SK-N-SH (cell line): ENCODE results near the gene UNKL. TPM values are rescaled to one million over a fixed set of nuclear protein-coding genes. Genes with fewer than 3 reads are reported as not detected.

Experiments
- CTCF ChIA-PET: fragments of 300-600, 350-600 bp; formaldehyde crosslinking; extraction: SDS; loops from one replicate; lab custom pipeline; 2021; lab: Yijun Ruan, JAX
- POLR2A ChIA-PET: fragments of 350-600 bp; sonication (Branson Sonifier 250); formaldehyde crosslinking; extraction: SDS; loops from one replicate; lab custom pipeline; 2020; ENCODE audit warnings: antibody characterized with exemption, inconsistent platforms; lab: Yijun Ruan, JAX
- DNase-seq: peaks from one replicate; pipeline ENCODE4 v3.0.0; 2012
- H2AFZ ChIP-seq: fragments of 200-600 bp; sonication (generic); 2 replicates; pipeline ENCODE4 v1.8.1; 2016; ENCODE audit warnings: antibody characterized with exemption, mild to moderate bottlenecking, low read depth
- H3F3A ChIP-seq: fragments of 200-600 bp; sonication (generic); replicated peaks from 2 replicates; pipeline ENCODE3; 2016; ENCODE audit warnings: antibody characterized with exemption, mild to moderate bottlenecking; ENCODE audit not compliant: insufficient read depth
- H3K27ac ChIP-seq, 2 experiments: fragments of 200-500 bp in 1 of 2; fragments of 200-600 bp in 1 of 2; sonication (Bioruptor generic) in 1 of 2; sonication (generic), shearing (Covaris generic) in 1 of 2; 2 replicates each; pipeline versions ENCODE4 v1.5.1 to v1.6.1; 2014 to 2016; ENCODE audit warnings: low read depth in 2 of 2, inconsistent platforms in 1 of 2, low read length in 1 of 2, mild to moderate bottlenecking in 1 of 2, mixed read lengths in 1 of 2
- H3K27me3 ChIP-seq: fragments of 200-600 bp; sonication (generic), shearing (Covaris generic); 2 replicates; pipeline ENCODE4 v1.6.1; 2016; ENCODE audit warnings: mixed run types; ENCODE audit not compliant: insufficient read depth
- H3K36me3 ChIP-seq, 2 experiments: fragments of 200-500 bp in 1 of 2; fragments of 200-600 bp in 1 of 2; sonication (Bioruptor generic) in 1 of 2; sonication (generic) in 1 of 2; replicated peaks in 1 of 2; 2 replicates each; pipeline versions ENCODE3 to v1.5.1; 2014 to 2016; ENCODE audit warnings: low read length in 1 of 2, mild to moderate bottlenecking in 1 of 2; ENCODE audit not compliant: insufficient read depth in 2 of 2, control insufficient read depth in 1 of 2
- H3K4me1 ChIP-seq, 2 experiments: fragments of 200-500 bp in 1 of 2; fragments of 200-600 bp in 1 of 2; sonication (Bioruptor generic) in 1 of 2; sonication (generic), shearing (Covaris generic) in 1 of 2; 2 replicates each; pipeline versions ENCODE4 v1.5.1 to v1.6.1; 2014 to 2016; ENCODE audit warnings: low read depth in 1 of 2, low read length in 1 of 2, mixed run types in 1 of 2; ENCODE audit not compliant: insufficient read depth in 2 of 2, control insufficient read depth in 1 of 2
- H3K4me2 ChIP-seq: fragments of 200-600 bp; sonication (generic), shearing (Covaris generic); 2 replicates; pipeline ENCODE4 v1.6.1; 2017; ENCODE audit warnings: mixed run types
- H3K4me3 ChIP-seq, 2 experiments: fragments of 200-500 bp in 1 of 2; fragments of 200-600 bp in 1 of 2; sonication (Bioruptor generic) in 1 of 2; sonication (generic), shearing (Covaris generic) in 1 of 2; 2 replicates each; pipeline versions ENCODE4 v1.5.1 to v1.8.1; 2014 to 2016; ENCODE audit warnings: low read depth in 2 of 2, inconsistent platforms in 1 of 2, low read length in 1 of 2, mild to moderate bottlenecking in 1 of 2, mixed read lengths in 1 of 2, moderate library complexity in 1 of 2
- H3K79me2 ChIP-seq: fragments of 200-600 bp; sonication (generic); 2 replicates; pipeline ENCODE4 v1.8.1; 2017; ENCODE audit warnings: mild to moderate bottlenecking; ENCODE audit not compliant: insufficient read depth
- H3K9ac ChIP-seq: fragments of 200-600 bp; sonication (generic); 2 replicates; pipeline ENCODE4 v1.6.1; 2017; ENCODE audit warnings: mixed run types
- H3K9me2 ChIP-seq: fragments of 200-600 bp; sonication (generic); 2 replicates; pipeline ENCODE4 v1.6.1; 2017; ENCODE audit warnings: mixed run types
- H3K9me3 ChIP-seq: fragments of 200-600 bp; sonication (generic); 2 replicates; pipeline ENCODE4 v1.6.1; 2017; ENCODE audit warnings: mixed run types, mild to moderate bottlenecking, moderate library complexity
- H4K20me1 ChIP-seq: fragments of 200-600 bp; sonication (generic); 2 replicates; pipeline ENCODE4 v1.6.1; 2017; ENCODE audit warnings: mild to moderate bottlenecking, mixed run types; ENCODE audit not compliant: insufficient read depth
- NFIC ChIP-seq: IDR thresholded peaks from 2 replicates; pipeline ENCODE4 v1.4.0; 2012; ENCODE audit warnings: borderline replicate concordance
- RCOR1 ChIP-seq: fragments of 150-350 bp; IDR thresholded peaks from 2 replicates; pipeline ENCODE4 v1.6.1; 2017; ENCODE audit warnings: antibody characterized with exemption, low read length
- WGBS: methylation state at CpG from one replicate; pipeline ENCODE4 v1.1.6; 2017; ENCODE audit warnings: low lambda C conversion rate; 5-methylcytosine and 5-hydroxymethylcytosine counted together
- polyA plus RNA-seq, 3 experiments: library from polyadenylated mRNA; depleted of rRNA; stranded (reverse); fragments of >200 nt; gene quantifications; 2 replicates each; pipeline ENCODE4 v1.2.3, GENCODE V29; 2012
- TF ChIP-seq, protein P1 (sequence below): IDR thresholded peaks from 2 replicates; pipeline ENCODE4 v1.6.1; 2012; ENCODE audit warnings: mild to moderate bottlenecking, low read depth, low read length, moderate library complexity
- TF ChIP-seq, protein P2 (sequence below): IDR thresholded peaks from 2 replicates; pipeline ENCODE4 v1.4.0; 2012; ENCODE audit warnings: low read depth, borderline replicate concordance

UNKL gene
- polyA plus RNA-seq, 1 of the 3 experiments (the other 2 are of a cell fraction) = 16.4 TPM

DNA sequence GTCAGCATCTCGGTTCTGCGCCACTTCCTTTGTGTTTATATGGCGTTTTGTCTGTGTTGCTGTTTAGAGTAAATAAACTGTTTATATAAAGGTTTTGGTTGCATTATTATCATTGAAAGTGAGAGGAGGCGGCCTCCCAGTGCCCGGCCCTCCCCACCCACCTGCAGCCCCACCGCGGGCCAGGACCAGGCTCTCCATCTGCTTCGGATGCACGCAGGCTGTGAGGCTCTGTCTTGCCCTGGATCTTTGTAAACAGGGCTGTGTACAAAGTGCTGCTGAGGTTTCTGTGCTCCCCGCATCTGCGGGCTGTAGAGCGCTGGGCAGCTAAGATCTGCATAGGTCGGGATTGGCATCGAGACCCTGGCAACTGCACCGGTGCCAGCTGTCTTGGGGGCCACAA, 89.2 kb downstream of the UNKL start:
- no peak for DNase-seq
- Histone ChIP-seq H4K20me1 (peaks cover 10% of the 10 kb centered on the region; the same call in 1 of the 2 replicates), H3F3A (peaks cover 5% of the 10 kb centered on the region), H3K9me2 (no peaks in the 10 kb centered on the region), H3K9me3 (no peaks in the 10 kb centered on the region), H3K4me2 (no peak overlapping the region), H3K79me2 (no peaks in the 10 kb centered on the region), H3K27ac (no peak overlapping the region), H3K9ac (no peak overlapping the region), H3K36me3 (peaks cover 0 to 33% of the 10 kb centered on the region in 2 experiments), H2AFZ (no peak overlapping the region), H3K27me3 (no peaks in the 10 kb centered on the region), H3K4me1 (no peaks in the 10 kb centered on the region), H3K4me3 (no peak overlapping the region)
- POLR2A ChIA-PET = no interaction called here
- WGBS = 96% methylated on average over 9 of the region's 15 CpGs
- CTCF ChIA-PET = no interaction called here
- no peak for TF ChIP-seq RCOR1

- no peaks in the 10 kb centered on the region for H3K79me2 ChIP-seq
- H3K4me1 ChIP-seq = no peaks in the 10 kb centered on the region
- CTCF ChIA-PET = interaction anchor here (1.0 to 1.6 kb wide), 3 partner anchors 8 to 22 kb away, joined by 3 to 4 read pairs (median 3); no protein-coding TSS in a partner anchor
- H3K27ac ChIP-seq = no peak overlapping the region
- H3K36me3 ChIP-seq = peaks cover 4 to 42% of the 10 kb centered on the region in 2 experiments
- no peak overlapping the region for H3K4me3 ChIP-seq
- H4K20me1 ChIP-seq = peaks cover 17% of the 10 kb centered on the region; the same call in 1 of the 2 replicates
- TF ChIP-seq, protein P1, sequence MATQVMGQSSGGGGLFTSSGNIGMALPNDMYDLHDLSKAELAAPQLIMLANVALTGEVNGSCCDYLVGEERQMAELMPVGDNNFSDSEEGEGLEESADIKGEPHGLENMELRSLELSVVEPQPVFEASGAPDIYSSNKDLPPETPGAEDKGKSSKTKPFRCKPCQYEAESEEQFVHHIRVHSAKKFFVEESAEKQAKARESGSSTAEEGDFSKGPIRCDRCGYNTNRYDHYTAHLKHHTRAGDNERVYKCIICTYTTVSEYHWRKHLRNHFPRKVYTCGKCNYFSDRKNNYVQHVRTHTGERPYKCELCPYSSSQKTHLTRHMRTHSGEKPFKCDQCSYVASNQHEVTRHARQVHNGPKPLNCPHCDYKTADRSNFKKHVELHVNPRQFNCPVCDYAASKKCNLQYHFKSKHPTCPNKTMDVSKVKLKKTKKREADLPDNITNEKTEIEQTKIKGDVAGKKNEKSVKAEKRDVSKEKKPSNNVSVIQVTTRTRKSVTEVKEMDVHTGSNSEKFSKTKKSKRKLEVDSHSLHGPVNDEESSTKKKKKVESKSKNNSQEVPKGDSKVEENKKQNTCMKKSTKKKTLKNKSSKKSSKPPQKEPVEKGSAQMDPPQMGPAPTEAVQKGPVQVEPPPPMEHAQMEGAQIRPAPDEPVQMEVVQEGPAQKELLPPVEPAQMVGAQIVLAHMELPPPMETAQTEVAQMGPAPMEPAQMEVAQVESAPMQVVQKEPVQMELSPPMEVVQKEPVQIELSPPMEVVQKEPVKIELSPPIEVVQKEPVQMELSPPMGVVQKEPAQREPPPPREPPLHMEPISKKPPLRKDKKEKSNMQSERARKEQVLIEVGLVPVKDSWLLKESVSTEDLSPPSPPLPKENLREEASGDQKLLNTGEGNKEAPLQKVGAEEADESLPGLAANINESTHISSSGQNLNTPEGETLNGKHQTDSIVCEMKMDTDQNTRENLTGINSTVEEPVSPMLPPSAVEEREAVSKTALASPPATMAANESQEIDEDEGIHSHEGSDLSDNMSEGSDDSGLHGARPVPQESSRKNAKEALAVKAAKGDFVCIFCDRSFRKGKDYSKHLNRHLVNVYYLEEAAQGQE = no peak
- TF ChIP-seq NFIC = no peak
- TF ChIP-seq, protein P2, sequence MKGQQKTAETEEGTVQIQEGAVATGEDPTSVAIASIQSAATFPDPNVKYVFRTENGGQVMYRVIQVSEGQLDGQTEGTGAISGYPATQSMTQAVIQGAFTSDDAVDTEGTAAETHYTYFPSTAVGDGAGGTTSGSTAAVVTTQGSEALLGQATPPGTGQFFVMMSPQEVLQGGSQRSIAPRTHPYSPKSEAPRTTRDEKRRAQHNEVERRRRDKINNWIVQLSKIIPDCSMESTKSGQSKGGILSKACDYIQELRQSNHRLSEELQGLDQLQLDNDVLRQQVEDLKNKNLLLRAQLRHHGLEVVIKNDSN = no peak
- no peaks in the 10 kb centered on the region for H3K9me3 ChIP-seq
- H2AFZ ChIP-seq = no peak overlapping the region
- WGBS = 91% methylated on average over 22 of the region's 22 CpGs
- H3K9me2 ChIP-seq = no peaks in the 10 kb centered on the region
- POLR2A ChIA-PET = no interaction called here
- H3F3A ChIP-seq = peaks cover 5% of the 10 kb centered on the region
- no peak overlapping the region for H3K4me2 ChIP-seq
- DNase-seq = no peak
- no peak overlapping the region for H3K9ac ChIP-seq
- H3K27me3 ChIP-seq = no peaks in the 10 kb centered on the region
Measured at GRCh38 chr16:1324286-1324826, 90.1 kb downstream of the UNKL start.
